Measurements from ENCODE around the gene CA11. TPM values are rescaled to one million over a fixed set of nuclear protein-coding genes. Genes with fewer than 3 reads are reported as not detected.

The CA11 gene
- total RNA-seq, 1 donor from 2014 or later, result 12.6 TPM

DNA sequence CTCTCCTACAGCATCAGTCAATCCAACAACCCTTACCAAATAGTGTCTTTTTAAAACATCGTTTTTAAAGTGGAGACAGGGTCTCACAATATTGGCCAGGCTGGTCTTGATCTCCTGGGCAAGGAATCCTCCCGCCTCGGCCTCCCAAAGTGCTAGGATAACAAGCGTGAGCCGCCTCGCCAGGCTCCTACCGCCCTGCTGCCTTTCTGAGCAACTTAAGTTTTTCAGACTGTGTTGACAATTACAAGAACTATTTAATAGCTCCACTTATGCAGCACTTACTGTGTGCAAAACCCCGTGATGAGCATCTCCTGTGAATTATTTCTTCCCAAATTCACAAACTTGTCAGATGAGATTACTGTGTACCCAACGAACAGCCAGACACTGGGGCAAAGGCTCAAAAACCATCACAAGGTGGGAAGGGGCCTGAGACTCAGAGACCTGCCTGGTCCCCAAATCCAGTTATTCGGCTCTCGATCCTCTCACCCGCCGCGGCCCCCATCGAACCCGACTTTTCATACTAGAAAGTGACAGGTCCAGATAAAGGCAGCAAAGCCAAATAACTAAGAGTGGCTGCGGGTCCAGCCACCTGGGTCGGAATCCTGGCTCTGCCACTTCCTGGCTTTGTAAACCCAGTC lies 27.6 kb downstream of the CA11 start:
- H3K4me1 ChIP-seq, result peaks cover 49% of the 10 kb centered on the region
- no peak overlapping the region for H2AFZ ChIP-seq (replicated peaks)
- H3K9ac ChIP-seq, result peak overlapping the region; percentile 99
- Mint-ChIP-seq H3K4me1 (peaks cover 52% of the 10 kb centered on the region), H3K9me3 (no peaks in the 10 kb centered on the region), H3K4me3 (peak overlapping the region; percentile 98), H3K27me3 (ENCODE audit: insufficient read depth, low read depth) (peaks cover 6% of the 10 kb centered on the region), H3K36me3 (peaks cover 15% of the 10 kb centered on the region), H3K27ac (peak overlapping the region; percentile 97)
- peaks cover 51% of the 10 kb centered on the region for H3K79me2 ChIP-seq (ENCODE audit: low read depth)
- H3K4me2 ChIP-seq, result peak overlapping the region; percentile 95
- TF ChIP-seq EZH2phosphoT487 (IDR thresholded peaks at IDR 0.05), result no peak
- TF ChIP-seq EZH2 (IDR thresholded peaks at IDR 0.05), result no peak
- TF ChIP-seq, protein P1, sequence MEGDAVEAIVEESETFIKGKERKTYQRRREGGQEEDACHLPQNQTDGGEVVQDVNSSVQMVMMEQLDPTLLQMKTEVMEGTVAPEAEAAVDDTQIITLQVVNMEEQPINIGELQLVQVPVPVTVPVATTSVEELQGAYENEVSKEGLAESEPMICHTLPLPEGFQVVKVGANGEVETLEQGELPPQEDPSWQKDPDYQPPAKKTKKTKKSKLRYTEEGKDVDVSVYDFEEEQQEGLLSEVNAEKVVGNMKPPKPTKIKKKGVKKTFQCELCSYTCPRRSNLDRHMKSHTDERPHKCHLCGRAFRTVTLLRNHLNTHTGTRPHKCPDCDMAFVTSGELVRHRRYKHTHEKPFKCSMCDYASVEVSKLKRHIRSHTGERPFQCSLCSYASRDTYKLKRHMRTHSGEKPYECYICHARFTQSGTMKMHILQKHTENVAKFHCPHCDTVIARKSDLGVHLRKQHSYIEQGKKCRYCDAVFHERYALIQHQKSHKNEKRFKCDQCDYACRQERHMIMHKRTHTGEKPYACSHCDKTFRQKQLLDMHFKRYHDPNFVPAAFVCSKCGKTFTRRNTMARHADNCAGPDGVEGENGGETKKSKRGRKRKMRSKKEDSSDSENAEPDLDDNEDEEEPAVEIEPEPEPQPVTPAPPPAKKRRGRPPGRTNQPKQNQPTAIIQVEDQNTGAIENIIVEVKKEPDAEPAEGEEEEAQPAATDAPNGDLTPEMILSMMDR (IDR thresholded peaks at IDR 0.05), result no peak
- no peak for DNase-seq (ENCODE audit: low spot score)
- H4K20me1 ChIP-seq (ENCODE audit: low read depth), result peaks cover 46% of the 10 kb centered on the region
- no peaks in the 10 kb centered on the region for H3K9me3 ChIP-seq (ENCODE audit: low read depth)
- no peaks in the 10 kb centered on the region for H3K27me3 ChIP-seq
- peak overlapping the region; percentile 83 for H3K4me3 ChIP-seq
- H3K27ac ChIP-seq, result peak overlapping the region; percentile 95
- H3F3A ChIP-seq (ENCODE audit: low read depth), result peaks cover 66% of the 10 kb centered on the region
- H3K36me3 ChIP-seq, result no peaks in the 10 kb centered on the region

- TF ChIP-seq EZH2 (IDR thresholded peaks at IDR 0.05), result no peak
- TF ChIP-seq EZH2phosphoT487 (IDR thresholded peaks at IDR 0.05), result no peak
- TF ChIP-seq, protein P1 (IDR thresholded peaks at IDR 0.05), result no peak
- H3K9me3 ChIP-seq (ENCODE audit: low read depth), result no peaks in the 10 kb centered on the region
- H4K20me1 ChIP-seq (ENCODE audit: low read depth), result peaks cover 46% of the 10 kb centered on the region
- H2AFZ ChIP-seq (replicated peaks), result no peak overlapping the region
- peak overlapping the region; percentile 62 for H3K27ac ChIP-seq
- Mint-ChIP-seq H3K27me3 (ENCODE audit: insufficient read depth, low read depth) (peaks cover 6% of the 10 kb centered on the region), H3K36me3 (peaks cover 15% of the 10 kb centered on the region), H3K9me3 (no peaks in the 10 kb centered on the region), H3K27ac (no peak overlapping the region), H3K4me1 (peaks cover 46% of the 10 kb centered on the region), H3K4me3 (peak overlapping the region; percentile 98)
- peaks cover 46% of the 10 kb centered on the region for H3K4me1 ChIP-seq
- H3K36me3 ChIP-seq, result no peaks in the 10 kb centered on the region
- H3K4me3 ChIP-seq, result peak overlapping the region; percentile 83
- H3K27me3 ChIP-seq, result no peaks in the 10 kb centered on the region
- H3K9ac ChIP-seq, result peak overlapping the region; percentile 99
- H3F3A ChIP-seq (ENCODE audit: low read depth), result peaks cover 62% of the 10 kb centered on the region
- peaks cover 47% of the 10 kb centered on the region for H3K79me2 ChIP-seq (ENCODE audit: low read depth)
- peak overlapping the region; percentile 95 for H3K4me2 ChIP-seq
- DNase-seq (ENCODE audit: low spot score), result no peak
Observed at GRCh38 chr19:48617146-48617937, 28.6 kb downstream of the CA11 start.

- H3K4me1 ChIP-seq, result peaks cover 46% of the 10 kb centered on the region
Observed at GRCh38 chr19:48616491-48617056, 29.4 kb downstream of the CA11 start.

More at GRCh38 chr19:48616491-48617056, 29.4 kb downstream of the CA11 start:
- H3K9ac ChIP-seq, result peak overlapping the region; percentile 99
- DNase-seq (ENCODE audit: low spot score), result no peak
- Mint-ChIP-seq H3K9me3 (no peaks in the 10 kb centered on the region), H3K36me3 (peaks cover 15% of the 10 kb centered on the region), H3K4me1 (peaks cover 43% of the 10 kb centered on the region), H3K27me3 (ENCODE audit: insufficient read depth, low read depth) (peaks cover 6% of the 10 kb centered on the region), H3K4me3 (peak overlapping the region; percentile 77), H3K27ac (no peak overlapping the region)
- peak overlapping the region; percentile 83 for H3K4me3 ChIP-seq
- peaks cover 62% of the 10 kb centered on the region for H3F3A ChIP-seq (ENCODE audit: low read depth)
- no peak for TF ChIP-seq EZH2phosphoT487 (IDR thresholded peaks at IDR 0.05)
- TF ChIP-seq, protein P1 (IDR thresholded peaks at IDR 0.05), result no peak
- no peak for TF ChIP-seq EZH2 (IDR thresholded peaks at IDR 0.05)
- peak overlapping the region; percentile 62 for H3K27ac ChIP-seq
- H3K79me2 ChIP-seq (ENCODE audit: low read depth), result peaks cover 47% of the 10 kb centered on the region
- H3K4me2 ChIP-seq, result peak overlapping the region; percentile 95
- H3K9me3 ChIP-seq (ENCODE audit: low read depth), result no peaks in the 10 kb centered on the region
- peaks cover 46% of the 10 kb centered on the region for H4K20me1 ChIP-seq (ENCODE audit: low read depth)
- no peaks in the 10 kb centered on the region for H3K27me3 ChIP-seq
- H3K36me3 ChIP-seq, result no peaks in the 10 kb centered on the region
- H2AFZ ChIP-seq (replicated peaks), result no peak overlapping the region

Measured in neural progenitor cell (in vitro differentiated cells).